ENCODE measurements around the gene ALG2.
A peak's percentile ranks its signal among the peaks of the same experiment; 100 is the strongest.

Gene ALG2

DNA sequence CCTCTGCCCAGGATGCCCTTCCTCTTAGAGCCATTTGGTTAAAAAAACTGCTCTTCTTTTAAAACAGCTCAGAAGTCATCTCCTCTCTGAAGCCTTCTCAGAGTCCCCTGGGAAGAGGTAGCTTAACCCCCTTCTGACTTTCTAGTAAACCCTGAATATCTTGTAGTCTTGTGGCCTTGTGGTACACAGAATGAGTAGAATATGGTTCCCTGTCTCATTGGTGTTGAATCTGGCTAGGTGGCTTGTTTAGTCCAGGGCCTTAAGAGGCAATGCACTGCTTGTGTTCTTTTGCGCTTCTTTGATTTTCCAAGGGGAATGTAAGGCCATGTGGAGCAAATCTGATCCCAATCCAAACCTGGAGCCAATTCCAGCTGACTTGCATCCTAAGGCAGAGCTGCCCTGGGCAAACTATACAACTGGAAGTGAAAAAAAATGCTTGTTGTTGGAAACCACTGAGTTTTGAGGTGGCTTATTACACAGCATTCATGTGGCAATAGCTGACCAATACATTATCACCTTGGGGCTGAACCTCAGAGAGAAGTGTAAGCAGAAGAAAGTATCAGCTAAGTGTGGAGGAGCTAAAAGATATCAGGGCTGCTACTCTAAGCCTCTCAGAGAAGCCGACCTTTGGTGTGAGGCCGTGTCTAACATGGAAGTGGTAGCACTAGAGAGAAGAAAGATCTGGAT, 31.0 kb downstream of the ALG2 start:
- no peak for DNase-seq (ENCODE audit: low spot score)

DNA sequence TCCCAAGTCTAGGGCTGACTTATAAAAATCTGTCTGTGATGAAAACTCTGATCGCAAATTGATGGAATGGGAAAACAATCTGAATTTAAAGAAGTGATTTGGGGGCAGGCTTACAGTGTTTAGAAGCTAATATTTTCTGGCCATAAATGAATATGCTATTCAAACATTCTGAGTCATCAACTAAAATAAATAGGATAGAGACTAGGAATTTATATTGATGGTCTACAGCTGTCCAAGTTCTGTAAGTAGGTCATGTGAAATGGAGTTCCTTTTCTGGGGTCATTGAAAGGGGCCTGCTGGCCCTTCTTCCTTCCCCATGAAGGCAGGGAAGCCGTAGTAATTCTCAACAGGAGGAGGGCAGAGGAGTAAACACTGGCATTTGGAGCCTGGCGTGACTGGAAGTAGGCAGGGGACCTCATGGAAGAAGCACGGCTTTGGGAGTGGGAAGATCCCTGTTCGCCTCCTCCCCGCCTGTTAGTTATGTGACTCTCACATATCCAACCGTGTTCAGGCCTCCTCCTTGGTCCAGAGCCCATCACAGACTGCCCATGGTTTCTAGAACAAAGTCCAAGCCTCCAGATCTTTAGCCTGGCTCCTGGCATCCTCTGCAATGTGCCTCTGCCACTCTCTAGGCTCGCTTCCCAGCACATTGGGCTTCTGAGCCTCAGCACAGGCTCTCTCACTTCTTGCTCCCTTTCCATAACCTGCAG, 31.7 kb downstream of the ALG2 start:
- DNase-seq (ENCODE audit: low spot score): no peak

DNA sequence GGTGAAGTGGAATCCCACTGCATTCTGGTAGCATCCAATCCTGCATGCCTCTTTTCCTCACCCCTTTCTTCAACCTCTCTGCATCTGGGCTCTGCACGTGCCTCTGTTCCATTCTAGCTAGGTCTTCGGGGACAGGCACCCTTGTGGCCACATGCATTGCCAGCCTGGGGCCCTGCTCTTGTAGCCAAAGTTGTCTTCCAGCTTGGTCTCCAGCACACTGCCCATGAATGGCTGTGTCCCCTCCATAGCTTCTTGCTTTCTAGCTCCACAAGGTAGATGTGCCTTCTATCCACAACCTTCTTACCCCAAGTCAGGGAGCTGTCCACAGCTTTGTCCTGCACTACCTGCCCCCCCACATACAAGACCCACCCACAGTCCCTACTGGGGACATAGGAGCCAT, 32.6 kb downstream of the ALG2 start:
- no peak for DNase-seq (ENCODE audit: low spot score)

DNA sequence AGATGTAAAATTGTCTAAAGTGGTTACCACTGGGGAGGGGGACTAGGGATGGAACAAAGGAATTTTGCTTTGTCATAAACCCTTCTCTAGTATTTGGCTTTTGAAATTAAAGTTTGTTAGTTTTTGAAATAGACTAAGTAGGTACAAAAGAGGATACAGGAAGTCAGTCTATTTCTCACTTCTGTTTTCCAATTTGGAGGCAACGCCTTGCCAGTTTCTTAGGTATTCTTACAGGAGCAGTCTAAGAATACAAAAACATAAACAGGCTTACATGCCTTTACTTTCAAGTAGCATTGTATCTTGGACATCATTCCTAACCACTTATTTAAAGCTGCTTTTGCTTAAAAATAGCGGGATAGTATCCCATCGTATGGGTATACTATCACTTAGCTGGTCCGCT, 34.4 kb downstream of the ALG2 start:
- DNase-seq (ENCODE audit: low spot score): no peak

DNA sequence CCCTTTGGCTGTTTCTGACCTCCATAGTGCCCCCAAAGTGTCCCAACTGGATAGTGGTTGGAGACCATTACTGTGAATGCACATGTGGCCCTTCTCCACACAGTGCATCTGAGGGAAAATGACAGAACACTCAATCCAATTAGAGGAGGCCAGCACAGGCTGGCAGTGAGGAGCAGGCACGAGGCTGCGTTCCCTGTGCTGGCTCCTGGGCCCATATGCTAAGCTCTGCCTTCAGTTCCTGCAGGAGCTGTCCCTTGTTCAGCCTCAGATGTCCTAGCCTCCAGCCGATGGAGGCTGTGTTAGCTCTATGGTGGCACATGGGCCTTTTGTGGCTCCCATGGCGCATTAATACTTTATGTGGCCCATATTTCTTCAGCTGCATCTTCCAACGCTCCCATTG, 35.8 kb downstream of the ALG2 start:
- DNase-seq (ENCODE audit: low spot score): no peak

DNA sequence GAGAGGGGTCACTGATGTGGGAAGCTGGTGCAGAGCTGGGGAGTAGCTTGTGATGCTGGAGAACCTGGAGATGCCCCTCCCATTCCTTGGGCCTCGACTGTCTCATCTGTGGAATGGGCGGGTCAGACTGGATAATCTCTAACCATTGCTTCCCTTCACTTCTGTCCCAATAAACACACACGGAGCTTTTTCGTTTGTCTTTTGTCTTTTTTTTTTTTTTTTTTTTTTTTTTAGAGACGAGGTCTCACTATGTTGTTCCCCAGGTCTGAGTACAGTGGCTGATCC, 36.5 kb downstream of the ALG2 start:
- no peak for DNase-seq (ENCODE audit: low spot score)

DNA sequence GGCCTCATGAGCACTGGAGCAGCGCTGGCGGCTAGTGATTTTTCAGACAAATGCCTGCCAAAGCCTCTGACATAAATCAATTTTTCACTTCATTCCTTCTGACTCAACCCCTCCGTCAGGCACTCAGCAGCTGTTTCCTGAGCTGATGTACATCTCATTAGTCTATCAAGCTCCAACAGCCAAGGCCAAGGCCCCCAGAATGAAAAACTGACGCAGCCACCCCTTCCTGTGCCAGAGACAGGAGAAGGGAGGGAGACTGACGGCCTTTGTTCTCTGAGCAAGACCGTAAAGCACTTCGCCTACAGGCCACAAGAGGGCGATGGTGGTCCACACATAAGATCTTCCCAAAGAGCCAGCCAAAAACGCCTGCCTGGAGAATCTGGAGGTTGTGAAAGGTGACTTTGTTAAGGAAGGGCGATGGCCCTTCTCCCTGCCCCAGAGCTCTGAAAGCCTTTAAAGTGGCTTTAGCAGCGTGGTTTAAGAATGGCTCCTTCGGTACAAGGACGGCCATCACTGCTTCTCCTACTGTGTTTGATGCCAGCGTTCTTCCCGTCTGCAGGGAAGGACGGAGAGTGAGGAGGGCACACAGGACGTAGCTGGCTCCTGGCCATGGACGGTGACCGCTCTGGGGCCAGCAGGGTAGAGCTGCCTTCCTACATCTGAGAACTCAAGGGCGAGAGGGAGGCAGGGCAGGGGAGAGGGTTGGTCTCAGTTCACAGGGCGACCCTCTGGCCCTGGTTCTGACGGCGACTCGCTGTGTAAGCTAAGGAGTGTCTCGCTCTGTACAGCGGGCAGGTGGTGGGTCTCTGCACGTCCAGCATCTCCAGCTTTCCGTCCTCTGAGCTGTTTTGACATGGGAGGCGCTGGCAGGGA, 37.0 kb downstream of the ALG2 start:
- DNase-seq (ENCODE audit: low spot score): peak; percentile 92

DNA sequence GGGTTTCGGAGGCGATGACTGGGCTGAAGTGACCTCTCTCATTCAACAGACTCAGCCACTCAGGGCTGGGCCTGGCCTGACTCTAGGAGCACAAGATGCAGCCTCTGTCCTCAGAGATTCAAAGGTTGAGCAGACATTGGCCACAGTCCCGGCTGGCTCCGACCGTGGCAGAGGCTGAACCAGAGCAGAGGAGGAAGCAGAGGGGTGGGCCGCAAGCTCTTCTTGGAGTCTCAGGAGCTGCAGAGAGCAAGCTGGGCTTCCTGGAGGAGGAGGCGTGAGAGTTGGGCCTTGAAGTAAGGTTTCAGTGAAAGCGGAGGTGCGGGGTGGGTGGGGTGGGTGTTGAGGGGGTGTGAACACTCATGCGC, 37.6 kb downstream of the ALG2 start:
- DNase-seq (ENCODE audit: low spot score): no peak

DNA sequence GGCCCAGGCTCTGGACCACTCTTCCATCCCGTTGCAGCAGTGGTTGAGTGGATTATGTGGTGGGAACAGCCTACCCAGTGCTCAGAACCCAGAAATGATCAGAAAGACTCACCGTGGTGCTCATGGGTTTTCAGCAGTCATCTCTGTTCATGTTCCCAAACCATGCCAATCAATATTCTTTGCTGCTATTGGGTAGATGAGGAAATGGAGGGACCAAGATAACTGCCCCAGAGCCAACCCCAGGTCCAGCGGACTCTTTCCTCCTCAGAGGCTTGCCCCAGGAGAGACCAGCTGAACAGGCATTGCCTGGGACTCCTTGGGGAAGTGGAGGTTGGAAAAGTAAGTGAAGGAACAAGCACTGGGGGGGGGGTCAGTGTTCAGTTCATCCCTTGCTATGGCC, 38.1 kb downstream of the ALG2 start:
- no peak for DNase-seq (ENCODE audit: low spot score)

DNA sequence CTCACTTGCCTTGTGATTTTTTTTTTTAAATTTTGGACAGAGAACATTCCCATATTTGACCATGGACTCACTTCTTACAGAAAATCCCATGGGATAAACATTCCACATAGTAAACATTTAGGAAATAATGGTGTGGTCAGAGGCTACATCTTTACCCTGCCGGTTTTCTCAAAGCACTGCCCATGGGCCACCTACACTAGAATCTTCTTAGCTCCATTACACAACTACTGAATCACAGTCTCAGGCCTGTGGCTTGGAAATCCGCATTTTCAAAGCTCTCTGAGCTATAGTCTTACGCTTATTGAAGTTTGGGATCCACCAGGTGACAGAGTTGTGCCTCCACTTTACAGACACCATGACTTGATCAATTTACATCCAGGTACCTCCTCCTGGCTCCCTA, 39.4 kb downstream of the ALG2 start:
- DNase-seq (ENCODE audit: low spot score): no peak

DNA sequence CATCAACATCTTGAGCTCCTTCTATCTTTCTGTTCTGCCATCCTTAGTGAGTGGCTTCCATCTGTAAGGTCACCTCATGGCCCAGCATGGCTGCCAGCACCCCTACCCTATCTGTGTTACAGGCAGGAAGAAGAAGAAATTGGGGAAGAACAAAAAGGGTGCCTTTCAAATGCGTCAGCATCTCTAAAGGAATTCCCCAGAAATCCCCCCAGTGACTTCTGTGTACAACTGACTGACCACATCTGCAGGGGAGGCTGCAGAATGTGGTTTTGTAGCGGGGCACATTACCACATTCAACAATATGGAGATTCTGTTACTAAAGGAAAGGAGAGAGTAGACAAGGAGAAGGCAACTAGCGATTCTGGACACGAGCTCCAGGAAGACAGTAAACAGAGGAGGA, 40.1 kb downstream of the ALG2 start:
- no peak for DNase-seq (ENCODE audit: low spot score)

DNA sequence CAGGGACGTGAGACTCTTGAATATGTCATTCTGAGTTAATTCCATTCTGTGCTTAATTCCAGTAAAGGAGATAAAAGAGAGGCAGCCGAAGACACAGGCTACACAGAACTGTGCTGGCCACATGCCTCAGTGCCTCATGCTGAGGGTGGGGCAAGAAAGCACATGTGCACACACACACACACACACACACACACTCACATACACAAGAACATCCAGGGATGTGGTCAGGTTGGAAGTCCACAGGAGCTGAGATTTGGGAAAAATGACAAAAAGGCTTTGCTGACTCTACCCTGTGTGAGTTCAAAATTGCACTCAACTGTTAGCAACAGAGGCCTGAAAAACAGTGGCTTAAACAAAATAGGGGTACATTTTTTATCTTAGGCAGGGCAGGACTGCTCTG, 40.5 kb downstream of the ALG2 start:
- no peak for DNase-seq (ENCODE audit: low spot score)

DNA sequence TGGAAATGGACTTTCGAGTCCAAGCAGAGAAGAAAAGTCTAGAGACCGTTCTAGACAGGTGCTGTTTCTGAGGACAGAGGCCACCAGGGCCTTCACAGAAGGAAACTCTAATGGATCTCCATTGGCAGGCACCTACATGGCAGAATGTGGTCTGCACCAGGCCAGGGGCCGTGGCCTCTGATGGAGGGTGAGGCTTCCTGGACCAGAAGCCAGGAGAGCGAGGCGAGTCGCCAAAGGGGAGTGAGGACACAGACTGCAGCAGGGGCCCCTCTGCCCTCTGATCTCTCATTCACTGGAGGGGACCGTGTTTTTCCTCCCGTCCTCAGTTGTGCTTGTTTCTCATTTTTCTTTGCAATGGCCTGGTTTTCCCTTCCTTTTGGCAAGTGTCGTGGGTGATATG, 41.1 kb downstream of the ALG2 start:
- no peak for DNase-seq (ENCODE audit: low spot score)

DNA sequence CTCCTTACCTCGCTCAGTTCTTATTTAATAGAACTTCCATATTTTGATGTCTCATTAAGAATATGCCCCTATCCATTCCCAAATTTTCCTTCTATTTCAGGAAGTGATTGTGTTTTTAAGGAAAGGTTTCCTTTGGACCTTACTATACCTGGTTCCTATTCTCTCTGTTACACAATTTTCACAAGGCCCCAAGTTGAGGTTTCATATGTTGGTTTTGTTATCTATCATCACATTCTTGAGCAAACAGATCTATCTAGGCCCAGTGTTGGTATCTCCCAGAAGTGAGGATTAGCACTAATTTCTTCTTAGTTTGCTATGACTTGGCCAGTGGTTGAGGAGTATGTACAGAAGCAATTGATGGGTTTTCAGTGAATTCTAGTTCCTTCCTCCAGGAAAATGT, 41.5 kb downstream of the ALG2 start:
- DNase-seq (ENCODE audit: low spot score): no peak

DNA sequence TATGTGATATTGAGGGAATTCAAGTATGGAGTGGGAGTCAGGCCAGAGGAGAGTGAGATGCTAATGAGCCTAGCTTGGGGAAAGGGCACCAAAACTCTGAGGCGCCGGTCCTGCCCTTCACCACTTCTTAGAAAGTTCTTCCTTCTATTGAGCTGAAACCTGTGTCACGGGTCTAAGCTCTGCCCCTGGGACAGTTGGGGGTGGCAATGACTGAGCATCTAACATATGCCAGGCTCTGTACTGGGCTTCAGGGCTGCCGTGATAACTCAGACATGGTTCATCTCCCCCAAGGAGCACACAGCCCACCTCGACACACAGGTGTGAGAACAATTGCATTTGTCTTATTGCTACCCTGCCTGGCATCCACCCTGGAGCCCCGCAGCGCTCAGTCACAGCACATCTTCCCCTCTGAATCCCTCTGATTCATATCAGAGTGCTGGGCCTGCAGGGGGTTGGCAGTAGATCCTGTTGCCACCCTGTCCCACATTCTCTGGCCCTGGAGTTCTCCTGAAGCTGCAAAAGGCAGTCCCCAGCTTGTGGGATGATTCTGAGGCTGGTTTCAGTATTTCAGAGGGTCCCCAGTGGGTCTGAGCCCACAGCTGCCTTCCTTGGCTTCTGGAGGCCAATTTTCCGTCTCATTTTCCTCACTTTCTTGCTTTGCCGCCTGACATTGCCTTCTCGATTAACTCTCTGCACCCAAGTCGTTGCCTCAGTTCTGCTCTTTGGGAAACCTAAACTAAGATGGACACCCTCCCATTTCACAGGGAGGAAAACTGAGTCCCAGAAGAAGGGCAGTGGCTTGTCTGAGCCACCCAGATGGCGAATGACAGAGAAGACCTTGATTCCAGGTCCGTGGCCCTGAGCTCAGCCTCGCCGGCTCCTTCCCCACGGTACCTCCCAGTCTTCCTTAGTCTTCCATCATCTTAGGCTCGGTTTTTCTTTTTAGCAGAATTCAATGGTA, 42.5 kb downstream of the ALG2 start:
- no peak for DNase-seq (ENCODE audit: low spot score)

DNA sequence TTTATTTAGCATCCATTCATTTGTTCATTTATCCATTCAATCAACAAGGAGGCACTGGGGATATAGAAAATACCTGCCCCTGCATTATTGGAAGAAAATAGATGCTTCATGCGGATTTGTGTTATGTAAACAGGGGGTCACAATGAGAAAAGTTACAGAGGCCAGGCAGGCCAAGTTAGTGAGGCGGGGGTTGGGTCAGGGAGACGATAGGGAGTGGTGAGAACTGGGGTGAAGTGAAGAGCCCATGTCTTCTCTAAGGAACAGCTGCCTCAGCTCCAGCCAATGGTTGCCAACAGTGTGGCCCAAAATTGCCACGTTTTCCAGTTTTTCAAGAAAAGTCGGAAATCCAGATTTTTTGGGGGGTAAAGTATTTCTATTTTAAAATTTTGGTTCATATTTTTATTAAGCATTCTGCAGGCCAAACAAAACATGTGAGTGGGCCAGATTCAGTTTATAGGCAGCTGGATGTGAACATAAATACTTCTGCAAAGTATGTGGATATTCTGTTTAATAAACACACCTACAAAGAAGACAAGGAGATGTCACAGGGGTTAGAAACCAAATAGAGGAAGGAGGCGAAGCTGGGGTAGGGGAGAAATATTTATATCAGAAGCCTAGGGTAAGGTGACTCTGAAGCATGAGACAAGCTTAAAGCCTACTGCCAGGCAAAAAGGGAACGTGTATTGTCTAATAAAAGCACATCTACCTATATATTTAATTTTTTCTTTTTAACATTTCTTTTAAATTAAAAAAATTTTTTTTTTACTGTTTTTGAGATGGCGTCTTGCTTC, 44.0 kb downstream of the ALG2 start:
- no peak for DNase-seq (ENCODE audit: low spot score)

DNA sequence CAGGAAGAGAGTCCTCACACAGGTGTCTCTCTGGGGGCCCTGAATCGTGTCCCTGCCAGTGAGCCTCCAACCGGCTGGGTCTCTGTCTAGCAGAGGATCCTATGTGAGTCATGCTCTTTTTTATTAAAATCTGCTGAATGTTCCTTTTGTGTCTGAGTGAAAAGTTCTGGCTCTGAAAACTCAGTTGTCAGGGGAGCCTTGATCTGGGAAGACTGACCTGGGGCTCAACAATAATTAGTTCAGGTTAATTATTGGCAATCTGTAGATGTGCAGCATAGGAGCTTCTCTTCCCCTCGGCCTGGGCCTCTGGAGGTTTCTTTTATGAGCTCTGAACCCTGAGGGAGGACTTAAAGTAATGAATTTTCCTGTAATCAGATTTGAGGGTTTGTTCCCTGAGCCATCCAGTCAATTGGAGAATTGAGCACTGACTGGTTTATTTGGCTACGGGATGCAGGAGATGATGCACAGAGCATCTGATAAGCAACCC, 45.2 kb downstream of the ALG2 start:
- DNase-seq (ENCODE audit: low spot score): no peak

DNA sequence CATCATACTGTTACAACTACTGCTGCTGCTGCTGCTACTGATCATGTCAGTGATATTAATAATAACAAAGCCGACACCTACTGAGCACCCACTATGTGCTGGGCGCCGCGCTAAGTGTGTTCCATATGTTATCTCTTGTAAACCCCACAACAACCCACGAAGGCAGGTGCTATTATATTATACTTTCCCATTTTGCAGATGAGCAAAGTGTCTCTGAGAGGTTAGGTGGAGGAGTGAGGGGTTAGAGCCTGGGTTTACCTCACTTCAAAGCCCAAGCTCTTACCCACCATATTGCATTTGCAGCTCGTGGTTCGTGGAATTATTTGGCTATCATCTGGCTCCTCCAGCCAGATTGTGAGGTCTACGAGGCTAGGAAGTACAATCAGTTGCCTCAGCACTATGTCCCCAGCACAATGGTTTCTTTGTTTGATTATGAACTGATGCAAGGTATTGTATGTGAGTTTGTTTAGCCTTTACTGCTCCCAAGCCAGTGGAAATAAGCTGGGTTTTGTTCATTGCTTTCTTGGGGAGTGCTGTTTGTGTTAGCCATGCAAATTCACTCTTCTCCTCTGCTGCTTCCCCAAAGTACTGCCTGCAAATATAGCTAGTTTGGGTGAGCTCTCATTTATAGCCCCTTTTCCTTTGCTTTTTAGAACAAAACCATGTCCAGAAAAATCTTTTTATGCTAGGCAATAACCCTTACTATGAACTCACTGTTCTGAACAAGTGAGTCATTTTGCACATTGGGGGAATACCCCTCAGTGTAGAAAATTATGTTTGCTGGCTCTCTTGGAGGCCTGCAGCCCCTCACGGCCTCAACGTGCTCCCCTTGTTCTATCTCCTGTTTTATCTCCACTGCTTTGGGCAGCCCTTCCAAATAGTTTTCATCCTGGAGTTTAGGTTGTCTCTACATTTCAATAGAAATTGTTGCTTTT, 47.9 kb downstream of the ALG2 start:
- DNase-seq (ENCODE audit: low spot score): no peak

DNA sequence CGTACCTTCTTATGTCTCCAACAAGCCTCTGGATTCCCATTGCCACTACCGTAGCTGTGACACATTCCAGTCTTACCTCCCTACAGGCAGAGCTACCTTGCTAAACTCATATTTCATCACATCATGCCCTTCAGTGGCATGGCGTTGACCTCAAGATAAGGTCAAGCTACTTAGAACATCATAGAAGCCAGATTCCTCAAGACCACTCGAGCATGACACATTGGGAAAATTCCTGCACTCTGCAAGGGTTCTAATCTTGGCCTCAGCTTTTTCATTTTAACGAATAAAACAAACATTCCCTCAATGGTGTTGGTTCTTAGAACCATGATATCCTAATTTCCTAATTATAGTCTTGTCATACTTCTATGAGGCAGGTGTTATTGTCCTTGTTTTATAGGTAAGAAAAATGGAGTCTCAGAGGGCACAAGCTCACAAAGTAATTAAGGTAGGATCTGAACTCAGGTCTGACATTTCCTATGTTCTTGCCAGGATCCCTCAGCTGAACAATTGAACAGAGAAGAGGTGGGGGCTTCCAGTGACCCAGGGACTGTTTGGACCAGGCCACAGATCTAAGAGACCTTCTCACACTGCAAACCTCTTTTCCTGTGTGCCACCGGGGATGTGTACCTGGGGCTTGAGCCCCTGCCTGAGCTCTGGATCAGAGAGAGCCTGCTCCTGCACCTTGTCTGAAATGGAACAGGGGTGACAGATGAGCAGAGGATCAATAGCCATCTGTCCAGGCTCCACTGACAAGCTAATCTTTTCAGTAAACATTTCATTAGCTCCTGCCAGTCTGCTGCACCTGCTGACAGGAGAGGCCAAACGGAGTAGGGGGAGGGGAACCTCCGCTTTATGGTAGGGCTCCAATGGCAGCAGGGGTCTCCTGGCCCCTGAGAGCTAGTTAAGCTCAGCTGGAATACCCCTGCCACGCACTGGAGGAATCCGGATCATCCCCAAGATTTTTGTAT, 49.3 kb downstream of the ALG2 start:
- no peak for DNase-seq (ENCODE audit: low spot score)
